ENCODE measurements around the gene TMEM167A. TPM values are rescaled to one million over a fixed set of nuclear protein-coding genes. Genes with fewer than 3 reads are reported as not detected.

The TMEM167A gene
- total RNA-seq, 4 donors from 2014 or later: 17.7 to 46.2 (median 36.4) TPM

- H3K36me3 ChIP-seq: no peaks in the 10 kb centered on the region
- H3K4me1 ChIP-seq: no peaks in the 10 kb centered on the region
- no peaks in the 10 kb centered on the region for H3K27me3 ChIP-seq
- no peaks in the 10 kb centered on the region for H3K9me3 ChIP-seq
- no peak overlapping the region for H3K27ac ChIP-seq
- TF ChIP-seq CTCF (IDR thresholded peaks at IDR 0.05) (no peak), POLR2A (IDR thresholded peaks at IDR 0.05) (no peak)
- DNase-seq: no peak
- no peak overlapping the region for H3K4me3 ChIP-seq
Measured at GRCh38 chr5:83090169-83090568, 13.0 kb upstream of the TMEM167A start.

- H3K27me3 ChIP-seq: no peaks in the 10 kb centered on the region
- no peak for DNase-seq
Measured at GRCh38 chr5:83085106-83085505, 7.9 kb upstream of the TMEM167A start.

GRCh38 chr5:83084336-83084735 is 7.1 kb upstream of the TMEM167A start:
- H3K27me3 ChIP-seq: no peaks in the 10 kb centered on the region
- no peak for DNase-seq
- H3K27ac ChIP-seq: no peak overlapping the region
- TF ChIP-seq CTCF (IDR thresholded peaks at IDR 0.05) (no peak), POLR2A (IDR thresholded peaks at IDR 0.05) (no peak)
- no peak overlapping the region for H3K4me3 ChIP-seq
- no peaks in the 10 kb centered on the region for H3K4me1 ChIP-seq
- no peaks in the 10 kb centered on the region for H3K9me3 ChIP-seq
- no peaks in the 10 kb centered on the region for H3K36me3 ChIP-seq

More at GRCh38 chr5:83085106-83085505, 7.9 kb upstream of the TMEM167A start:
- no peak for TF ChIP-seq POLR2A (IDR thresholded peaks at IDR 0.05)
- TF ChIP-seq CTCF (IDR thresholded peaks at IDR 0.05): no peak
- Histone ChIP-seq H3K36me3 (no peaks in the 10 kb centered on the region), H3K27ac (no peak overlapping the region), H3K4me1 (no peaks in the 10 kb centered on the region), H3K9me3 (no peaks in the 10 kb centered on the region), H3K4me3 (no peak overlapping the region)

- Histone ChIP-seq H3K27ac (no peak overlapping the region), H3K4me3 (no peak overlapping the region), H3K36me3 (no peaks in the 10 kb centered on the region), H3K4me1 (peaks cover 0 to 5% (median 0%) of the 10 kb centered on the region in 4 donors), H3K27me3 (no peaks in the 10 kb centered on the region), H3K9me3 (no peaks in the 10 kb centered on the region)
- TF ChIP-seq CTCF (IDR thresholded peaks at IDR 0.05) (no peak), POLR2A (IDR thresholded peaks at IDR 0.05) (no peak)
- no peak for DNase-seq
Measured at GRCh38 chr5:83082750-83083149, 5.6 kb upstream of the TMEM167A start.

GRCh38 chr5:83077662-83078261 is 568 bp upstream of the TMEM167A start:
- peak overlapping the region; percentile 82 to 95 (median 84) for H3K27ac ChIP-seq
- no peak for DNase-seq

More at GRCh38 chr5:83077662-83078261, 568 bp upstream of the TMEM167A start:
- no peaks in the 10 kb centered on the region for H3K27me3 ChIP-seq
- peak overlapping the region; percentile 64 to 93 (median 80) for H3K4me3 ChIP-seq
- H3K9me3 ChIP-seq: no peaks in the 10 kb centered on the region
- H3K36me3 ChIP-seq: no peaks in the 10 kb centered on the region
- TF ChIP-seq CTCF (IDR thresholded peaks at IDR 0.05) (no peak), POLR2A (IDR thresholded peaks at IDR 0.05) (no peak)
- H3K4me1 ChIP-seq: peaks cover 0 to 25% (median 6%) of the 10 kb centered on the region in 4 donors

Data from Peyer's patch (tissue), 4 donors.